ENCODE results near the gene ABHD17C.

Gene ABHD17C

GRCh38 chr15:80766275-80766674 is 71.2 kb downstream of the ABHD17C start:
- peaks cover 2% of the 10 kb centered on the region for H3K27me3 ChIP-seq (ENCODE audit: insufficient read depth, poor library complexity, severe bottlenecking)
- no peak for DNase-seq (ENCODE audit: low read depth in 1 of 2, low spot score in 1 of 2)
- H3K27ac ChIP-seq (replicated peaks) = no peak overlapping the region
- TF ChIP-seq GABPA (IDR thresholded peaks at IDR 0.05; ENCODE audit: low read depth) (no peak), POLR2AphosphoS5 (IDR thresholded peaks at IDR 0.05; ENCODE audit: low read depth) (no peak), CTCF (IDR thresholded peaks at IDR 0.05; ENCODE audit: insufficient read depth, low read length) (no peak), REST (IDR thresholded peaks at IDR 0.05; ENCODE audit: insufficient replicate concordance, low read depth) (no peak), SPI1 (IDR thresholded peaks at IDR 0.05; ENCODE audit: borderline replicate concordance, low read depth) (no peak)
- H3K4me3 ChIP-seq (replicated peaks; ENCODE audit: insufficient read depth, low read length) = no peak overlapping the region

- H3K27ac ChIP-seq (replicated peaks) = no peak overlapping the region
Observed at GRCh38 chr15:80768158-80768557, 73.0 kb downstream of the ABHD17C start.

GRCh38 chr15:80769153-80769828 is 74.2 kb downstream of the ABHD17C start:
- peaks cover 2% of the 10 kb centered on the region for H3K27me3 ChIP-seq (ENCODE audit: insufficient read depth, poor library complexity, severe bottlenecking)
- no peak for DNase-seq (ENCODE audit: low read depth in 1 of 2, low spot score in 1 of 2)
- TF ChIP-seq REST (IDR thresholded peaks at IDR 0.05; ENCODE audit: insufficient replicate concordance, low read depth) (no peak), CTCF (IDR thresholded peaks at IDR 0.05; ENCODE audit: insufficient read depth, low read length) (no peak), POLR2AphosphoS5 (IDR thresholded peaks at IDR 0.05; ENCODE audit: low read depth) (no peak), GABPA (IDR thresholded peaks at IDR 0.05; ENCODE audit: low read depth) (no peak), SPI1 (IDR thresholded peaks at IDR 0.05; ENCODE audit: borderline replicate concordance, low read depth) (no peak)
- H3K27ac ChIP-seq (replicated peaks) = no peak overlapping the region
- H3K4me3 ChIP-seq (replicated peaks; ENCODE audit: insufficient read depth, low read length) = no peak overlapping the region

More at GRCh38 chr15:80768158-80768557, 73.0 kb downstream of the ABHD17C start:
- no peak for TF ChIP-seq GABPA (IDR thresholded peaks at IDR 0.05; ENCODE audit: low read depth)
- TF ChIP-seq CTCF (IDR thresholded peaks at IDR 0.05; ENCODE audit: insufficient read depth, low read length) = no peak
- no peak for DNase-seq (ENCODE audit: low read depth in 1 of 2, low spot score in 1 of 2)
- Histone ChIP-seq H3K27me3 (ENCODE audit: insufficient read depth, poor library complexity, severe bottlenecking) (peaks cover 2% of the 10 kb centered on the region), H3K4me3 (replicated peaks; ENCODE audit: insufficient read depth, low read length) (no peak overlapping the region)
